ENCODE data around the gene GPR21.

The GPR21 gene

DNA sequence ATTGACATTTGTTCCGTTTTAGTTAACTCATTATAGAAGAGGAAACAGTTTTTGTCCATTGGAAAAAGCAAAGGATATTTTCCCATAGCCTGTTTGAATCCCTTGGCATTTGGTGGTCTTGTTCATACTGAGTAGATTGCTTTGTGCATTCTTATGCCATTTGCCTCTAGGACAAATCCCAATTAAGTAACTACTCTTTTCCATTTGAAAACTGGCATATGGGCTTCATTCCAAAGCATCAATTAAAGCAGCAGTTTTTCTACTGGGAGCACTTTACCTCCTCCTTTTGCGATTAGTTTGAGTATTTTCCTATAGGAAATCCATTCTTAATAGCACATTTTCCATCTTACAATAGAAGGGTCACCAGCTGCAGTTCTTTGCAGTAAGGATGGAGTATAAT lies 31.2 kb downstream of the GPR21 start:
- in situ Hi-C loops (cut with MboI; ENCODE audit: low pct_unique_long_range_greater_than_20kb, low sequenced_read_pairs, unreplicated experiment), result no loop called here
- TF ChIP-seq, protein P1, sequence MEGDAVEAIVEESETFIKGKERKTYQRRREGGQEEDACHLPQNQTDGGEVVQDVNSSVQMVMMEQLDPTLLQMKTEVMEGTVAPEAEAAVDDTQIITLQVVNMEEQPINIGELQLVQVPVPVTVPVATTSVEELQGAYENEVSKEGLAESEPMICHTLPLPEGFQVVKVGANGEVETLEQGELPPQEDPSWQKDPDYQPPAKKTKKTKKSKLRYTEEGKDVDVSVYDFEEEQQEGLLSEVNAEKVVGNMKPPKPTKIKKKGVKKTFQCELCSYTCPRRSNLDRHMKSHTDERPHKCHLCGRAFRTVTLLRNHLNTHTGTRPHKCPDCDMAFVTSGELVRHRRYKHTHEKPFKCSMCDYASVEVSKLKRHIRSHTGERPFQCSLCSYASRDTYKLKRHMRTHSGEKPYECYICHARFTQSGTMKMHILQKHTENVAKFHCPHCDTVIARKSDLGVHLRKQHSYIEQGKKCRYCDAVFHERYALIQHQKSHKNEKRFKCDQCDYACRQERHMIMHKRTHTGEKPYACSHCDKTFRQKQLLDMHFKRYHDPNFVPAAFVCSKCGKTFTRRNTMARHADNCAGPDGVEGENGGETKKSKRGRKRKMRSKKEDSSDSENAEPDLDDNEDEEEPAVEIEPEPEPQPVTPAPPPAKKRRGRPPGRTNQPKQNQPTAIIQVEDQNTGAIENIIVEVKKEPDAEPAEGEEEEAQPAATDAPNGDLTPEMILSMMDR (IDR thresholded peaks at IDR 0.05; ENCODE audit: extremely low read depth, insufficient read depth, missing control alignments), result no peak
- DNase-seq (ENCODE audit: low spot score), result no peak

DNA sequence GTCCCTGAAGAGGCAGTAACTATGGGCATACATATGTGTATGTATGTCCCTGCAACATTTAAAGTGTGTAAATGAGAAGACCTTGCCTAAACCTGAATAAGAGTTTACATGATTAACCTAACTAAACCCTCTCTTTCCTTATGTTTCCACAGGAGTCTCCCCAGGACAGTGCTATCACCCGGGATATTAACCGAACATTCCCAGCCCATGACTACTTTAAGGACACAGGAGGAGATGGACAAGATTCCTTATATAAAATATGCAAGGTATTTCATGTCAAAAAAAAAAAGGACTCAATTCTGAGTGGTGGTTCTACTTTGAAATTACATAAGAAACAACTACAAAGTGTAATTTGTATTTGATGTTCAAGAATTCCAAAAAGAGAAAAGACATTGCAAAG lies 31.7 kb downstream of the GPR21 start:
- TF ChIP-seq, protein P1 (IDR thresholded peaks at IDR 0.05; ENCODE audit: extremely low read depth, insufficient read depth, missing control alignments), result no peak
- no peak for DNase-seq (ENCODE audit: low spot score)
- in situ Hi-C loops (cut with MboI; ENCODE audit: low pct_unique_long_range_greater_than_20kb, low sequenced_read_pairs, unreplicated experiment), result no loop called here

GRCh38 chr9:123067136-123067535 lies 33.7 kb downstream of the GPR21 start:
- TF ChIP-seq, protein P1 (IDR thresholded peaks at IDR 0.05; ENCODE audit: extremely low read depth, insufficient read depth, missing control alignments), result no peak
- in situ Hi-C loops (cut with MboI; ENCODE audit: low pct_unique_long_range_greater_than_20kb, low sequenced_read_pairs, unreplicated experiment), result no loop called here
- DNase-seq (ENCODE audit: low spot score), result no peak

GRCh38 chr9:123069010-123069481 lies 35.6 kb downstream of the GPR21 start:
- in situ Hi-C loops (cut with MboI; ENCODE audit: low pct_unique_long_range_greater_than_20kb, low sequenced_read_pairs, unreplicated experiment), result no loop called here
- no peak for DNase-seq (ENCODE audit: low spot score)
- TF ChIP-seq, protein P1 (IDR thresholded peaks at IDR 0.05; ENCODE audit: extremely low read depth, insufficient read depth, missing control alignments), result no peak

- in situ Hi-C loops (cut with MboI; ENCODE audit: low pct_unique_long_range_greater_than_20kb, low sequenced_read_pairs, unreplicated experiment), result no loop called here
- TF ChIP-seq, protein P1 (IDR thresholded peaks at IDR 0.05; ENCODE audit: extremely low read depth, insufficient read depth, missing control alignments), result no peak
- no peak for DNase-seq (ENCODE audit: low spot score)
Observed at GRCh38 chr9:123070198-123070597, 36.7 kb downstream of the GPR21 start.

GRCh38 chr9:123072407-123072995 lies 39.0 kb downstream of the GPR21 start:
- in situ Hi-C loops (cut with MboI; ENCODE audit: low pct_unique_long_range_greater_than_20kb, low sequenced_read_pairs, unreplicated experiment), result no loop called here
- TF ChIP-seq, protein P1 (IDR thresholded peaks at IDR 0.05; ENCODE audit: extremely low read depth, insufficient read depth, missing control alignments), result no peak
- DNase-seq (ENCODE audit: low spot score), result no peak

Data from GM13977 (cell line).